Activated naive CD4-positive, alpha-beta T cell treated with anti-CD3 and anti-CD28 coated beads, Interleukin-2, amount 50 U/mL, for 16 hours (primary cell): Measurements from ENCODE around the gene RNF17.
"Not testable (repeated sequence)": the region's sequence is repeated elsewhere in the genome, so short reads cannot be mapped to it uniquely, and the experiment has no call there.

Experiments used
- DNase-seq: peaks from one replicate; pipeline ENCODE4 v3.0.0-alpha.2; 2020

The RNF17 gene

GRCh38 chr13:24763596-24764275 is at the start of gene RNF17:
TSS of gene RNF17 (plus strand) at chr13:24764169. CDS start at chr13:24764204, 35 bp downstream.
- no peak for DNase-seq

GRCh38 chr13:24716011-24716410 is 48.0 kb upstream of the RNF17 start:
- no peak for DNase-seq

- no peak for DNase-seq
Measured at GRCh38 chr13:24716446-24716845, 47.5 kb upstream of the RNF17 start.

GRCh38 chr13:24717217-24717616 is 46.8 kb upstream of the RNF17 start:
- DNase-seq = no peak

GRCh38 chr13:24718192-24718965 is 45.6 kb upstream of the RNF17 start:
- DNase-seq = no peak

- DNase-seq = no peak
Measured at GRCh38 chr13:24719139-24719538, 44.8 kb upstream of the RNF17 start.

- no peak for DNase-seq
Measured at GRCh38 chr13:24723206-24723605, 40.8 kb upstream of the RNF17 start.

GRCh38 chr13:24724714-24725113 is 39.3 kb upstream of the RNF17 start:
- DNase-seq = no peak

GRCh38 chr13:24725379-24725778 is 38.6 kb upstream of the RNF17 start:
- no peak for DNase-seq

GRCh38 chr13:24727731-24728601 is 36.0 kb upstream of the RNF17 start:
- DNase-seq = peak; percentile 69

- not testable (repeated sequence) for DNase-seq
Measured at GRCh38 chr13:24730873-24731567, 32.9 kb upstream of the RNF17 start.

- no peak for DNase-seq
Measured at GRCh38 chr13:24734950-24735349, 29.0 kb upstream of the RNF17 start.

- DNase-seq = no peak
Measured at GRCh38 chr13:24737042-24737441, 26.9 kb upstream of the RNF17 start.

- DNase-seq = no peak
Measured at GRCh38 chr13:24738366-24738847, 25.6 kb upstream of the RNF17 start.

GRCh38 chr13:24740014-24740890 is 23.7 kb upstream of the RNF17 start:
- no peak for DNase-seq

- no peak for DNase-seq
Measured at GRCh38 chr13:24741016-24741662, 22.8 kb upstream of the RNF17 start.

- DNase-seq = no peak
Measured at GRCh38 chr13:24741791-24742190, 22.2 kb upstream of the RNF17 start.

- DNase-seq = no peak
Measured at GRCh38 chr13:24742294-24742693, 21.7 kb upstream of the RNF17 start.

- no peak for DNase-seq
Measured at GRCh38 chr13:24742977-24743376, 21.0 kb upstream of the RNF17 start.

GRCh38 chr13:24744247-24744646 is 19.7 kb upstream of the RNF17 start:
- DNase-seq = no peak

- no peak for DNase-seq
Measured at GRCh38 chr13:24745516-24745860, 18.5 kb upstream of the RNF17 start.
